HK-2 (cell line): ENCODE results near the gene SYNE3.
A peak's percentile ranks its signal among the peaks of the same experiment; 100 is the strongest.
"Not testable (repeated sequence)": the region's sequence is repeated elsewhere in the genome, so short reads cannot be mapped to it uniquely, and the experiment has no call there.

Experiments used
- DNase-seq: peaks from one replicate; pipeline ENCODE4 v3.0.0-alpha.2; 2018; ENCODE audit not compliant: unreplicated experiment

SYNE3 gene

DNA sequence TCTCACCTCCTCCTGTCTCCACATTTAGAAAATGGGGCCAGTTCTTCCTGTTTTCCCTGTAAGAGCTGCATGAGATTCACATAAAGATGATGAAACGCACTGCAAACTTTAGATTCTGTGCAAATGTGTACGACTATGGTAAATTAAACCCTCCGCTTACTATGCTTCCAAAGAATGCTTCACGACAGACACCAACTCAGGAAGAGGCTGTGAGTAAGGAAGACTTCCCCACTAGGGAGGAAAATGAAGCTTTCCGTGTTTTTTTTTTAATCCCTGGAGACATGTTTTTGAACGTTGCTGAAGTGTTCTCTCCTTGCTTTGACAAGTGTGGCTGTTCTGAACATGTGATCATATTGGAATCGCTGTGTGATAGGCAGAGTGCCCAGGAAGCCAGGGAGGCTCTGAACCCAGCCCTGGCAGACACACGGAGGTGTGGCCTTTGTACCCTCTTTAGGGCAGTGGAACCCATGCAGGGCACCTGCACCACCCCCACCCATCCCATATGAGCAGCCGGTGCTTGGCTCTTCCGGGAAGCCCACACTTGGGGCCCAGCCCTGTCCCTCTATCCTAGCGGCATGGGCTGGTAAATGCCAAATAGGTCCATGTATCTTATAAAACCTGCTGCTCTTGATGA is 7.5 kb upstream of the SYNE3 start:
- no peak for DNase-seq

DNA sequence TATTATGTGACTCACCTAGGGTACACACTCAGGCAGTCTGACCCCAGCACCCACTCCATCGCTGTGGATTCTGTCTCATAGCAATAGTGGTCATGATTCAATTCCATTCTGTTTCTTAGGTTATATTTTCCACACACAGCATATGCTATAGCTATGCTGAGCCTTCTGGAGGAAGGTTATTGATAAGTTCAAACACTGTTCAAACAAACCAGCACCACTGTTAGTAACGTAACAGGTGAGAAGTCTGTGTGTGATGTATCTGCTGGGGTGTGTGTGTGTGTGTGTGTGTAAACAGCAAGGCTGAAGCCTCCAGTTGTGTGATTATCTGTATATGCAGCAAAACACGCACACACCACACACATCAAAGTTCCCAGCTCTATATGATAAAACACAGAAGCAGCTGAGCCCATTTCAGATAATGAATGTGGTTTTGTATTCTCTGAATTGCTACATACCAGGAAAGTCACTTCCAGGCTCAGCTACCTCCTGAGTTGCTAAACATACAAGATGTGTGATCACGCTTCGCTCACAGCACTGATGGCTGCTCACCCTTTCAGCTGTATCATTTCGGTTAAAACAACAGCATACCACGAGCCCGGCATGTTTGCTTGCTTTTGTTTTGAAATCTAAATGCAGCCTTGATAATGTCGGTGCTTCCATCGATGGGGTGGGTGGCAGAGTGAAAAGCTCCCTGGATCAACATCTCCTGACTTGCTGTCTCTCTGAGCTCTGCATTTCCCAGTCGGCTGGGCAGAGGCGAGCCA is 6.8 kb upstream of the SYNE3 start:
- no peak for DNase-seq

DNA sequence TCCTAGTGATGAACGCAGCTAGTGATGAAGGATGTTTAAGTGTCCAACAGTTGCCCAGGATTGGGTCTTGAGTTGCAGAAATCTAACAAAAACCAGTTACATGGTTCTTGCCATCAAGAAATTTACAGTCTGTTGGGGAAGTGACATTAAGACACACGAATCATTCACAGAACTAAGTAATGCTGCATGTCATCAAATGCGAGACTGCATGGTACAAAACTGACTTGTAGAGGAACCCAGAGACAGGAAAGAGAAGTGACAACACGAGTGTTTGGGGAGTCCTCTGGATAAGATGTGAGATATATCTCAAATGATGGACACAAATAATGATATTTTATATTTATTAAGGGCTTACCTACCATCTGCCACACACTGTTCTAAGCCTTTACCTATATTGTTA is 6.1 kb upstream of the SYNE3 start:
- DNase-seq: no peak

DNA sequence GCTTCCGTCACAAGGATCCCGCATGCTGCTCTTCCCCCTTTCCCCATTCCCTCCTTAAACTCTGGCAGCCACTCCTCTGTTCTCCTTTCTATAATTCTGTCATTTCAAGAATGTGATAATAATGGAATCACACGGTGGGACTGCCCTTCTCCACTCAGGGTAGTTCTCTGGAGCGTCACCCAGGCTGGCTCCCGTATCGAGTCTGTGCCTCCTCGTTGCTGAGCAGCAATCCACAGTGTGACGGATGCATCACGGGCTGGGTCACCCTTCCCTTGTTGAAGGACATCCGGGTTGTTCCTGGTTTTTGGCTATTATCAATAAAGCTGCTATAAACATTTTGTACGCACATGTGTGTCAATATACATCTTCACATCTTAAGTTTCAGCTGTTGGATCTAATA is 5.7 kb upstream of the SYNE3 start:
- DNase-seq: no peak

DNA sequence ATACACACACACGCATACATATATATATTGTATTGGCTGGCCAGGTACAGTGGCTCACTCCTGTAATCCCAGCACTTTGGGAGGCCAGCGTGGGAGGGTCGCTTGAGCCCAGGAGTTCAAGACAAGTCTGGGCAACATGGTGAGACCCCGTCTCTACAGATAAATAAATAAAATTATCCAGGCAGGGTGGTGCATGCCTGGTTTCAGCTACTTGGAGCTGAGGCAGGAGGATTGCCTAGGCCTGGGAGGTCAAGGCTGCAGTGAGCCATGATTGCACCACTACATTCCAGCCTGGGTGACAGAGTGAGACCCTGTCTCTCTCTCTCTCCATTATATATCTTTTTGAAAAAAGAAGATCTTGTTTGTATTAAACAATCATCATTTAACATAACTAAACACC is 4.6 kb upstream of the SYNE3 start:
- DNase-seq: no peak

DNA sequence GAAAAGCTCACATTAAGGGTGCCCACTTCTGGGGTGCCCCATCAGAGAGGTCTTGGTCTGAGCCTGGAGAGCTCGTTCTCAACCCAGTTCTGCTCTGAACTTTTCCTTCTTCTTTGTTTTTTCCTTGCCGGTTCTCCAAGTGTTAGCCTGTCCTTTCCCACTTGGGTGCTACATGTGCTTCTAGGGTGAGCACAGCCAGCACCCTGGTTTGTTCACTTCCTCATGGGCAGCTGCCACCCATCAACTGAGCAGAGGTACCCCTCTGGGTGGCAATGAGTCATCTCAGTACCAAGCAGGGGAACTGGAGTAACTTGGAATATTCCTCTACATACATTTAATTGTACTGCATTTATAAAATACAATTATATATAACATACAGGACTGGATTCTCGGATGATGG is 3.9 kb upstream of the SYNE3 start:
- DNase-seq: no peak

DNA sequence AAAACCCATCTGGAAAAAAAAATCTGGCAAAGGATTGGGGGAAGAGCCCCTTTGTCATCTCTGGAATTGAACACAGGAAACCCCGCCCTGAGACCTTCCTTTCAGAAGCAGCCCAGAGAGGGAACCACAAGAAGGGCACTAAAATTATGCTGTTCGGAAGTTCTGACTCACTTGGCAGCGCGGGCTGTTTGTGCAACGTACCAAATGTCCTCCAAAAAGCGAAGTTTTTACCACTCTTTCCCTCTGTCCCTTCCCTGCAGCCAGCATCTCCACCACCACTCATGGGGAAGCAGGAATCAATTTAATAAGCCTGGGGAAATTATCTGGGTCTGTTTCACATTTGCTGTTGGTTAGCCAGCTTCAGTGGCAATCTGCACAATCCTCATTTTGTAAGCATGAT is 3.2 kb upstream of the SYNE3 start:
- no peak for DNase-seq

DNA sequence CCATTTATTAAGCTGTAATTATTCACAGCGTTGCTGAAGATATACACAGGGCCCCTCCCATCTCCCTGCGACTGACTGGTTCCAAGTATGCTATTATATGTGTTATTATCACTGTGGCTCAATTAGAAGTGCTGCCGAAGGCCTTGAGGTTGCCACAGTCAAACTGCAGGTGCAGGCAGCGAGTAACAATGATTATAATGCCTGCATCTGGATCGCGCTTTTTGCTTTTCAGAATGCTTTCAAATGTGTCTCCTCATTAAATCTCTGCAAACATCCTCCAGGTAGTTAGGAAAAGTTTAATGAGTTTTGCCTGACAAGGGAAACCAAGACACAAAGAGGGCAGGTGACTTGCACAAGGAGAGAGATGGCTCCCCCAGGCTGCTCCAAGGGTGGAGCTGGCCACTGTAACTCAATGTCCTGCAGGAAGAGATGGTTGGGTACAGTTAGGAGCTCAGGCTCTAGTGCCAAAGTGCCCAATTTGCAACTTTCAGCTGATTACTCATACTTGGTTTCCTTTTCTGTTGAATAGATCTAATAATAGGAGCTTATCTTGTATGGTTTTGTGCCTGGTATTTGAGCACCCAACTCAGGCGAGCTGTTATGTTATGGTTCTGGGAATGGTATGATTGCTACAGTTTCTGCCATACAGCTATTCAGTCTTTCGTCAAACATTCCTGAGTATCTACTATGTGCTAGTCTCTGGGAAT is 1.7 kb upstream of the SYNE3 start:
- no peak for DNase-seq

DNA sequence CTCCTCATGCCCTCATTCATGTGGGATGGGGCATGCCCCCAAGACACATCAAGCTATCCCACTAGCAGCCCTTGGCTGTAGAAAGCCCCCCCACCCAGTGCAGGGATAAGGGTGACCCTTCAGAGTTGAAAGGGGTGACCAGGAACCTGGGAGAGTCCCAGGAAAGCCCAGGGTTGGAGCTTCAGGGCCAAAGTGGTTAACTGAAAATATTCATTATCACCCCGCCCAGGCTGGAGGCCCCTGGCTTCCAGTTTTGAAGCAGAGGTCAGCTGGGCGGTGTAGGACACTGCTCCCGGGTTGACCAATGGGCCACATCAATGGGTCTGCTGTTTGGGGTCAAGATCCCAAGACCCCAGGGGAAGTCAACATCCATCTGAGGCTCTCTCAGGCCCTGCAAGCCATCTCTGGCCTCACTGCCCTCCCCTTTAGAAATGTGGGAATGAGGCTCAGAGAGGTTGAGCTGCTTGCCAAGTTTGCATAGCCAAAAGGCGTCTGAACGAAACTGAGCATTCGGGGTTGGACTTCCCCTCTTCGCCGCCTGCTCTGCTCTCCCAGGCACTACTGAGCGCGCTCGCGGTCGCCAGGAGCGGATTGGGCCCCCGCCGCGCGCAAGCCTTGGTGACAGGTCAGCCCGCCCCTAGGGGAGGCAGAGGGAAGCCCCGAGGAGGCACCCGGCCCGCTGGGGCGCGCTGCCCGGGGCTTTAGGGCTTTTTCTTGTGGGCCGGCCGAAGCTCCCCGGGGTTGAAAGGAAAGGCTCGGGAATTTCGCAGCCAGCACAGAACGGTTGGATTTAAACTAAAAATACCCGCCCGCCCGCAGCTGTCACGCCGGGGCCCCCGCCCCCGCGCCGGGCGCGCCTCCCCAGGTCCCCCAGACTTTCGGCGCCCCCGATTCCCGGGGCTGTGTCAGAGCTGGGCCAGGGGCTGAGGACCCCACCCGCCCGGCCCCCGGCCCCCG is 576 bp downstream of the SYNE3 start:
- DNase-seq: peak; percentile 49

DNA sequence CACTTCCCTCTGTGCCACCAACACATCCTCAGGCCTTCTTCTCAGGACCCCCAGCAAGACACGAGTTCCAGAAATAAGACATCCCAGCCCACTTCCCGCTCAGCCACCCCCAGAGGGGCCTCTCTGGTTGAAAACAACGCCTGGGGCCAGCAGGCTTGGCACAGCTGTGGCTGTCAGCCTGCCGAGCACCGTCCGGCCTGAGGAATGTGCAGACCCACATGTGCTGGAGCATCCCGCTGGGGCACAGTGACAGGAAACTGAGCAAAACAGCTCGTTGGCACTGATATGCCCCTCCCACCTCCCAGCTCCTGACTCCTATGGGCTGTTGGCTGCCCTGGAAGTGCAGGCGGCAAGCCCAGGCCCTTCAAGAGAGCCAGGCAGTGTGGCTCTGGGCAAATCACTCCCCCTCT is 1.4 kb downstream of the SYNE3 start:
- no peak for DNase-seq

DNA sequence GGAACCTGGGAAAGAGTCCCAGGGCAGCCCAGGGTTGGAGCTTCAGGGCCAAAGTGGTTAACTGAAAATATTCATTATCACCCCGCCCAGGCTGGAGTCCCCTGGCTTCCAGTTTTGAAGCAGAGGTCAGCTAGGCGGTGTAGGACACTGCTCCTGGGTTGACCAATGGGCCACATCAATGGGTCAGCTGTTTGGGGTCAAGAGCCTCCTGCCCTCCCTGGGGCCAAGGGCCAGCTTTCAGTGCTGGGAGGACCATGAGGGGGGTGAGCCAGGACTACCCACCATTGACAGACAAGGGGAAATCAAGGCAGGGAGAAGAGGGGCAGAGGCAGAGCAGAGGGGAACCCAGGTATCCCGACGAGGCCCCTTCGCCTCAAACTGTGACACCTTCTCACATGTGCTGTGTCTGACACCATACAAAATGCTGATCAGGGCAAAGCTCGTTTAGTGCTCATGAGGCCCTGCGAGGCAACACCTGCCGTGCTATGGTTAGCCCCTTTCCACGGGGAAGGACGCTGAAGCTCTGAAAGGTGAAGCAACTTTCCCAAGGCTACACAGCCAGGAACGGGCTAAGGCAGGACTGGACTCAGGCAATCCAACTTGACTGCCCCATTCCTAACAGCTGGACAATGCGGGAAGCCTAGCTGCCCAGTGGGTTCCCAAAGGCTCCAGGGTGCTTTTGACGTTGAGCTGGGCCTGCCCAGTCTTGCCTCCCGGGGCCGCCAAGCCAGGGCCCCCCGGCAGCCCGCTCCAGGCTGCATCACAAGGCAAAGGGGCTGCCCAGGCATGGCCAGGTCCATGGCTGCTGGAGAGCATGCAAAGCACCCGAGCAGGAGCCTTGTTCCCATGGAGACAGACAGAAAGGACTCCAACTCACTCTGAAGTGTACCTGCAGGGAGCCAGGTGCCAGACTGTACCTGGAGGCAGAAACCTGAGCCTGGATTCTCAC is 2.0 kb downstream of the SYNE3 start:
- no peak for DNase-seq

DNA sequence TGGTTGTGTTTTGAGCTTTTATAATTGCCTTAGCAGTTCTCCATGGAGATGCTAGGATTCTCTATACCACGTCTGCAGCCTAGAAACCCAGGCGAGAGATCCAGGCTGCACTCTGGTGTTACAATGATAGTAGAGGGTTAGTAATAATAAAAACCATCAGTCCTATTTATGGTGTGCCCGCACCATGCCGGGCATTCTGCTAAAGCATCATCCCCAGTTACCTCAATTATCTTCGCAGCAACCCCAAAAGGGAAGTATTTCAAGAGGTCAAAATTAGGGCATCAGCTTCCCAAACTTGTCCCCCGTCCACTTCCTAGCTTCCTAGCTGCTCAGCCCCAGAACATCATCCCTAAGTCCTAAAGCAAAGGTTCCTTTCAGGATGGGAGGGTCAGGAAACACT is 3.2 kb downstream of the SYNE3 start:
- no peak for DNase-seq

DNA sequence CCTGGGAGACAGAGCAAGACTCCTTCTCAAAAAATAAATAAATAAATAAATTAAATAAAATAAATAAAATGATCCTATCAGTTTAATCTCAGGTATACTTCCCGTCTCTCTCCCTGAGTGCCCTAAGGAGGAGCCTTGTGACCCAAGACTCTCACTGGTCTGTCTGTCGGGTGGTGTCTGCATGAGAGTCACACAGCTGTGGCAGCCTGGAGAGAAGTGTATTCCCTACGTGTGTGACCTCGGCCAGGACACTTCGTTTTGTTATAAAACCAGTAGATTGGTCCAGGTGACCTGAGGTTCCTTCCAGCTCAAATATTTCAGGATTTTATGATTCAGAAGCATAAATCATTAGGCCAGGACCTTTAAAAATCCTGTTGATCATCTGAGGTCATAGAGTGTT is 4.8 kb downstream of the SYNE3 start:
- no peak for DNase-seq

DNA sequence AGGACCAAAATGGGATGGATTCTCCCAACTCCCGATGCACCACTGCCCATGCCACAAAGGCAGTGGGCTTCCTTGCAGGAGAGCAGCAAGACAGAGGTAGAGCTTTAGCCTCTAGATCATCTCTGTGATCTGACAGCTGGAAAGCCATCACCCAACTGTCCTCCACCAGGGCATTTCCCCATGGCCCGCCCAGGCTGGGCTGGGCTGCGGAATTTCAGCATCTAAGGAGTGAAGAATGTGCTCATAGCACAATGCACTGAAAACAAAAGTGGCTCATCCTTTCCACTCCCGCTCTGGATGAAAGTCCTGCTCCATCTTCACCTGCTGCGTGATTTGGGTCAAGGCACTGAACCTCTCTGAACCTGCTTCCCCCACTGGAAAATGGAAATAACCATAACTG is 5.6 kb downstream of the SYNE3 start:
- no peak for DNase-seq

DNA sequence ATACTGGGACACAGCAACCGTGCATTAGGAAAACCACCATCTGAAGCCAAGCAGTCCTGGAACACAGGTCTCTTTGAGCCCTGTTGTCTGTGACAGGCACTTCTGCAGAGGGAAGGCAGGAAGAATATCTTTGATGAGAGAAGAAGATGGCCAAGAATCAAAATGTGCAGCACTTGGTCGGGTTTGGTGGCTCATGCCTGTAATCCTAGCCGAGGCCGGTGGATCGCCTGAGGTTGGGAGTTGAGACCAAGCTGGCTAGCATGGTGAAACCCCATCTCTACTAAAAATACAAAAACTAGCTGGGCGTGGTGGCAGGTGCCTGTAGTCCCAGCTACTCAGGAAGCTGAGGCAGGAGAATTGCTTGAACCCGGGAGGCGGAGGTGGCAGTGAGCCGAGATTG is 6.1 kb downstream of the SYNE3 start:
- DNase-seq: not testable (repeated sequence)

DNA sequence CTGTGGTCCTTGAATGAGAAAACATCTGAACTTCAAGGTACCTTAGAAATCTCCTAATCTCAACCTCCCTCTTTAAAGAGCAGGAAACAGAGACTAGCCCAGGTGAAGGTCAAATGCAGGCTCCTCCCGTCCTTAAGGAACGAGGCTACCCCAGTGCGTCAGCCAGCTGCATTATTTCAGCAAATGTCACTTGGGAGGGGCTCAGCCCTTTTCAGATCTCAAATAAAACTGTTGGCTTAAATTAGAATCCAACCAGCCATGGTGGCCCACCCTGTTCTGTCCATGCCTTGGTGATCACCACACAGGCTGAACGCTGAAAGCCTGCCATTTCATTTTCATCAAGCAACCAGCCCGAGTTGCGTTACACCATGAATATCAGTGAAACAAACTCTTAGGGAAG is 7.0 kb downstream of the SYNE3 start:
- DNase-seq: no peak

DNA sequence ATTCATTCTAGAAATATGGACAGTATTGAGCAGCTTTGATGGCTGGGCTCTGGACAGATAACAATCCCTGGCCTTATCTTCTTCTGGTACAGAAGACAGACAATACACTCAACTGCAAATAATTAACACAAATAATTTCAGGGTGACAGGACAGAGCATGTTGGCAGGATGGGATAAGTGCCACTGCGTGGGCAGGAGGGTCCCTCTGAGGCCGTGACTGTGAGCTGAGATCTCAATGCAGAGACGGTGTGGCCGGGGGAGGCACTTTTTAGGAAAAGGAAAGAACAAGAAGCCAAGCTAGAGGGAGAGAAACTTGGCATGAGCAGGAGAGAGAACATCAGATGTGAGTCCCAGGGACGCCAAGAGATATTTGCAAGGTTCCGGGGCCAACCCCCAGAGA is 8.1 kb downstream of the SYNE3 start:
- DNase-seq: no peak

DNA sequence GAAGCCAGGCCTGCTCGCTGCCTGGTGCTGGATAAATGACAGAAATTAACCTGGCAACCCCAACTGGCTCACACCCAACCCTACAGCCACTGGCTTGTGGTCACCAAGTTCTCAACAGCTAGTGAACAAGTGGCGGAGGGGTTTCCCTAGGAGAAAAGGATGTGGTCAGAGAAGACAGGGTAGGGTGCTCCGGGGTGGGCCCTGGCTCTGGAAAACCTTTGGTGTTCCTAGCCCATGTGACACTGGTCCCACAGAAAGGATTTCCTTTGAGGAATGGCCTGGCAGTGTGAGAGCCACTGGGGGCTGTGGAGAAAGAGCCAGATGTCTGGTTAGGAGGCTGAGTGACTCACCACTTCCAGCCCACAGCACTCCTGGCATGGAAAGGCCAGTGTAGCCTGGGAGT is 8.7 kb downstream of the SYNE3 start:
- peak; percentile 68 for DNase-seq

DNA sequence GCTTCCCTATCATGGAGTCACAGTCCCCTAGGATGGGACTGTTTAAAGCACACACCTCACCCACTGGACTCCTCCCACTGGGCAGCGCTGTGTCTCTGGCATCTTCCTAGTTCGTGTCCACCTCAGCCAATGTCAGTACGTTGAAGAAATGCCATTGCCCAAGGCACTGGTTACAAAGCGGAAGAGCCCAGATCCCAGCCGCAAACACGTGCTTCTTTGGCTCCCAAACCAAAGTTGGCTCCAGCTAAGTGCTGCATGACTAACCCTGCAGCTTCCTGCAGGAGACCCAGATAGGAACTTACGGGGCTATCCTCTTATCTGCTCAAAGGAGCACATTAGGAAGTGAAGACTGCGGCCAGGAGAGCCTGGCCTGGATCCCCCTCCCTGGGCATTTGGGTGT is 9.3 kb downstream of the SYNE3 start:
- DNase-seq: peak; percentile 73

DNA sequence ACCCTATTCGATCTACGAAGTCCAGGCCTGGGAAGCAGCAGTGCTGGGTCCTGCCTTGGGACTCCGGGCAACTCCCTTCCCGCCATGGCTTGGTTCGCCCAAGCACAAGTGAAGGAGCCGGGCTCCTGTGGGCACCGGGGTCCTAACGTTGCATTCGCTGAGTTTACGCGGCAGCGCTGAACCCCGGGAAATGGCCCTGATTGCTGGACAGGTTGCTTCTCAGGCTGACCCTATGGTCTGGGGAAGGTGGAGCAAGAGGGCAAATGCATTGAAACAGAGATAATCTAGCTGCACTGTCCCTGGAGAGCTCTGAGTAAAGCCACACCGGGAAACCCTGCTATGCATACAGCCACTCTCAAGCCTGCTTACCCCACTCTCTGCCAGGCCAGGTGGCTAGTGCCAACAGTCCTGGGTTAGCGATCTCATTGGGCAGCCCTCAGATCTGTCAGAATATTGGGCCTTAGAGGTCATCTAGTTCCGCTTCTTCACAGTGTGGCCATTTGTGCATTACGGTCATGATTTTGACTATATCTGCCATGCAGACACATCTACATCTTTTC is 11.3 kb downstream of the SYNE3 start:
- DNase-seq: no peak
